ENCODE data around the gene TTC16.

DNA sequence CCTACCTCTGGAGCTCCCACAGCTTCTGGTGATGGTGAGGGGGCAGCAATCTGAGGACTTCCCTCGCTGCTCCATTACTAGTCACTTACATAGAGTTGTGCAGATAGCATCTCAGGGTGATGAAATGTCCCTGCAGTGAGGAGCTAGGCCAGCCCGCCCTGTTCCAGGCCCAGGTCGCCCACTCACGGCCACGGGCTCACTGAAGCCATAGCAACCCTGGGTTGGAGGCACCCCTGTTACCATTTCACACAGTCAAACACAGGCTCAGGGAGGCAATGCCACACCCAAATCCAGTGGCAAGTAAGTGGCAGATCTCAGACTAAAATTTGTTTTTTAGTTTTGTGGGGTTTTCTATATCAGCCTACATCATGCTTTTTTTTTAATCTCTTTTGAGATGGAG, 43.0 kb downstream of the TTC16 start:
- TF ChIP-seq CTCF (IDR thresholded peaks at IDR 0.05; ENCODE audit: insufficient read depth, low read depth, low read length): no peak
- no peak for TF ChIP-seq EZH2 (IDR thresholded peaks at IDR 0.05; ENCODE audit: insufficient read depth, low read length)
